ENCODE results near the gene RNF217. TPM values are rescaled to one million over a fixed set of nuclear protein-coding genes. Genes with fewer than 3 reads are reported as not detected.

Gene RNF217
- total RNA-seq, 2 experiments from 2014 or later: 0.52 to 1.1 TPM

DNA sequence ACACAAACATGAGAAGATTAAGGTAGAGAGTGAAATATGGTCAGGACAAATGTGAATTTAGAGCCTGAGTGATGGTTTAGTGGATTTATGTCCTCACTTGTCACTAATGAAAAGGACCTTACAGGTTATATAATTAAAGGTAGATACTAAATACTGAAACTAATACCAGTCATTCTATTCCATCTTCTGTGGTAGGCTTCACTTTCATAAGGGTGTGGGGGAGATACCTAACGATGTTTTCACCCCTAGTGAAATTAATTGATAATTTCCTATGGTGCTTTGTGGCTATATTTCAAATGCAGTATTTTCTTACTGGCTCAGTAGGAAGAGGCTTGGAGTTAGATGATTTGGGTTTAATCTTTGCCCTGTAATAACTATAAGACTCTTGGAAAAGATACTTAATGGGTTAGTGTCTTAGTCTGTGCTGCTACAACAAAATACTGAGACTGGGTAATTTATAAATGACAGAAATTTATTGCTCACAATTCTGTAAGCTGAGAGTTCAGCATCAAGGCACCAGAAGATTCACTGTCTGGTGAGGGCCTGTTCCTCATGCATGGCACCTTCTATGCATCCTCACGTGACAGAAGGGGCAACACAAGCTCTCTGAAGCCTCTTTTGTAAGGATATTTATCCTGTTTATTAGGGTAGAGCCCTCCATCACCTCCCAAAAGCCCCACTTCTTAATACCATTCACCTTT lies 21.3 kb downstream of the RNF217 start:
- Mint-ChIP-seq H3K27me3 (peaks cover 5% of the 10 kb centered on the region), H3K4me1 (ENCODE audit: low read depth) (peaks cover 5% of the 10 kb centered on the region), H3K9me3 (no peaks in the 10 kb centered on the region), H3K4me3 (no peak overlapping the region), H3K27ac (no peak overlapping the region), H3K36me3 (no peaks in the 10 kb centered on the region)
- POLR2A ChIA-PET: no interaction called here
- CTCF ChIA-PET: no interaction called here
- intact Hi-C loops (cut with micrococcal nuclease): no loop called here
- DNase-seq: no peak

DNA sequence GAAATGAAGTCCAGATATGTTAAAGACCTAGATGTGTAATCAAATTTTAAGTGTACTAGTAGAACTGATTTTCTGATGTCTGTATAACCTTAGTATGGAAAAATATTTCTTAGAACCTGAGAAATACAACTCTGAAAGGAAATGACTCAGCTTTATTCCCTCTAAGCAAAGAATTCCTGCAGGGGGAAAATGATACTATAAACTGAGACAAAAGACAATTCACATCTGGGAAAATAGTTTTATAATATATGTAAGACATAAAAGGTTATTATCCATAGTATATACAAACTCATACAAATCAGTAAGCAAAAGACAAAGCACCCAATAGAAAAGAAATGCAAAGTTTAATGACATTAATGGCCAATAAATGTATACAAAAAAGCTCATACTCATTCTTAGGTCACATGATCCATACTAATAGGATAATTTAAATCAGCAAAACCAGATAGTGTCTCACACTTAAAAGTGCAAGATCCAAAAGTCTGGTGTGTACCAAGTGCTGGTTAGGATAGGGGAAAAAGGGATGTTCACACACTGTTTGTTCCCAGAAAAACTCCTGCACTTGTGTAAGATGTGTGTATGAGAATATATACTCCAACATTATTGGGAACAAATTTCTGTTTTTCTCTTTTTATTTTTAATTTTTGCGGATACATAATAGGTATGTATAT lies 22.6 kb downstream of the RNF217 start:
- CTCF ChIA-PET: no interaction called here
- H3K27ac Mint-ChIP-seq: no peak overlapping the region
- no peaks in the 10 kb centered on the region for H3K36me3 Mint-ChIP-seq
- peaks cover 5% of the 10 kb centered on the region for H3K27me3 Mint-ChIP-seq
- intact Hi-C loops (cut with micrococcal nuclease): no loop called here
- peaks cover 5% of the 10 kb centered on the region for H3K4me1 Mint-ChIP-seq (ENCODE audit: low read depth)
- no peak overlapping the region for H3K4me3 Mint-ChIP-seq
- POLR2A ChIA-PET: no interaction called here
- H3K9me3 Mint-ChIP-seq: no peaks in the 10 kb centered on the region
- no peak for DNase-seq

DNA sequence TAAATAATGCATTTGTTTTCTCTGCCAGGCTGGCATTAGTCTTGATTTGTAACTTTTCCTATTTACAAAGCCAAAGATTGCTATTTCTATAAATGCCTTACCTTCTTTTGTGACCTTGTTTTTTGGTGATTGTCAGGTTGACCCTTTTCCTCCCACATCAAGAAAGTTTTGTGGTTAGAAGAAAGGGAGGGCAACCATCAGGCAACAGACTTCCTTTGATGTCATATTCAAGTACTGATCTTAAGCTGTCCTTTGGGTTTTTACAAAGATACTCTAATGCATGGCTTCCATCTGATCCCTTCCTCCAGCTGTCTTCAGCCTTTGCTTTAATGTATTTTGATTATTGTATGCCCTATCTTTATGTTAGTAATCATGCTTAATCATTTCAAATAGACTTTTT lies 23.9 kb downstream of the RNF217 start:
- Mint-ChIP-seq H3K27ac (no peak overlapping the region), H3K27me3 (peaks cover 1% of the 10 kb centered on the region), H3K36me3 (no peaks in the 10 kb centered on the region), H3K9me3 (no peaks in the 10 kb centered on the region), H3K4me1 (ENCODE audit: low read depth) (peaks cover 5% of the 10 kb centered on the region), H3K4me3 (no peak overlapping the region)
- DNase-seq: no peak
- POLR2A ChIA-PET: no interaction called here
- intact Hi-C loops (cut with micrococcal nuclease): no loop called here
- CTCF ChIA-PET: no interaction called here

DNA sequence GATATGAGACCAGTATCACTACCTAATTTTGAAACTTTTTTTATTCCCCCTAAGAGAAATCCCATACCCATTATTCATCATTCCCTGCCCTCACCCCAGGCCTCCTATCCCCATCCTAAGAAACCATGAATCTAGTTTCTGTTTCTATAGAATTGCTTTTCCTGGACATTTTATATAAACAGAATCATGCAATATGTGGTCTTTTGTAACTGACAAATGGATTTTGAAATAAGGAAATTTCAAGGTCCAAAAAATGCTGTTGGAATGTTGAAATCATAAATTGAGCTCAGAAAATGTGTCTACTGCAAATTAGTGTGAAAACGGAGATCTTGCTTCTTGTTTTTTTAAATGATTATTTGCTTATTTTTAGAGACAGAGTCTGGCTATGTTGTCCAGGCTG lies 25.1 kb downstream of the RNF217 start:
- Mint-ChIP-seq H3K27ac (no peak overlapping the region), H3K36me3 (no peaks in the 10 kb centered on the region), H3K4me1 (ENCODE audit: low read depth) (peaks cover 5% of the 10 kb centered on the region), H3K4me3 (no peak overlapping the region), H3K27me3 (no peaks in the 10 kb centered on the region), H3K9me3 (no peaks in the 10 kb centered on the region)
- intact Hi-C loops (cut with micrococcal nuclease): no loop called here
- POLR2A ChIA-PET: no interaction called here
- CTCF ChIA-PET: no interaction called here
- no peak for DNase-seq

DNA sequence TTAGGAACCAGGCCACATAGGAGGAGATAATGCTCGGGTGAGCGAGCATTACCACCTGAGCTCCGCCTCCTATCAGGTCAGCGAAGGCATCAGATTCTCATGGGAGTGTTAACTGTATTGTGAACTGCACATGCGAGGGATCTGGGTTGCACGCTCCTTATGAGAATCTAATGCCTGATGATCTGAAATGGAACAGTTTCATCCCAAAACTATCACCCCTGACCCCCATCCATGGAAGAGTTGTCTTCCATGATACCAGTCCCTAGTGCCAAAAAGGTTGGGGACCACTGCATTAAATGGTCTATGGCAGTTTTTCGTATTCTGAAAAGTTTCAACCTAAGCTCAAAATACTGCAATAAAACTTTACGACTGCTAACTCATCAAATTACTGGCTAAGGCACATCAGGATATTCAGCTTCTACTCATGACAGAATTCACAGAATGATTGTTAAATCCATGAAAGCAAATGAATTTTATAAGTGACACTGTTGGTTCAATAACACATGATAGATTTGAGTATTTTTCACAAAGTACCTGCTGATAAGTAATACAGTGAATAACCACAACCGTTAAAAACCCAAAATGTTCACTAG lies 25.9 kb downstream of the RNF217 start:
- DNase-seq: no peak
- peaks cover 5% of the 10 kb centered on the region for H3K4me1 Mint-ChIP-seq (ENCODE audit: low read depth)
- H3K27ac Mint-ChIP-seq: no peak overlapping the region
- no peaks in the 10 kb centered on the region for H3K27me3 Mint-ChIP-seq
- ChIA-PET CTCF (no interaction called here), POLR2A (no interaction called here)
- no peak overlapping the region for H3K4me3 Mint-ChIP-seq
- no peaks in the 10 kb centered on the region for H3K36me3 Mint-ChIP-seq
- no peaks in the 10 kb centered on the region for H3K9me3 Mint-ChIP-seq
- intact Hi-C loops (cut with micrococcal nuclease): no loop called here

DNA sequence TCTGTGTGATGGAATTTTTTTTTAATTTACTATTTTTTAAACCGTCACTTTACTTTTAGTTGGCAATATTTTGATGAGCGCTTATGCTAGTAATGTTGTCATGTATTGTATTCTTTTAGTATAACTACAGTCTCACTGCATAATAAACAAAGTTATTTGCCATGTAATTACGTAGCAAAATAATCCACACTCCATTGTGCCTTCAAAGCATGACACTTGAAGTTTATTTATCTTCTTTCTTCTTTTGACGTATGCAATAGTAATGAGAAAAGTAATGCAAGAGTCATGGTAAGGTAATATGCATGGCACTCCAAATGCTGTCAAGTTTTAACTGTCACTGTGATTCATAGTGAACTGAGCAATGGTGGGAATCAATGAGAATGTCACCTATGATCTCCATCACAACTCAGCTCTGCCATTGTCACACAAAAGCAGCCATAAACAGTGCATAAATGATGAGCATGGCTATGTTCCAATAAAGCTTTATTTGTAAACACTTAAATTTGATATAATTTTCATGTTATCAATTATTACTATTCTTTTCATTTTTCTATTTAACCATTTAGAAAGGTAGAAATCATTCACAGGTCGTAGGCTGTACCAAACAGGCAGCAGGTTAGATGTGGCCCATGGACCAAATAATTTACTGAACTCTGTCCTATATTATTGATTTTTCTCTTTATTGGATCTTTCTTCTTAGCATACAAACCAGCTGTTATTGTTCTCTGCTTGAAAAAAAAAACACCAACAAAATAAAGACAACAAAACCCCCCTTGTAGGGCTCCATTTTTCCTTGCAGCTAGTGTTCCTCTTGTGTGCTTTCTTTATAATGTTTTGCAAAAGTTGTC lies 27.1 kb downstream of the RNF217 start:
- peaks cover 5% of the 10 kb centered on the region for H3K4me1 Mint-ChIP-seq (ENCODE audit: low read depth)
- CTCF ChIA-PET: interaction anchor here (1.4 kb wide), 1 partner anchor 124 kb away, joined by 5 read pairs; no protein-coding TSS in a partner anchor
- intact Hi-C loops (cut with micrococcal nuclease): no loop called here

DNA sequence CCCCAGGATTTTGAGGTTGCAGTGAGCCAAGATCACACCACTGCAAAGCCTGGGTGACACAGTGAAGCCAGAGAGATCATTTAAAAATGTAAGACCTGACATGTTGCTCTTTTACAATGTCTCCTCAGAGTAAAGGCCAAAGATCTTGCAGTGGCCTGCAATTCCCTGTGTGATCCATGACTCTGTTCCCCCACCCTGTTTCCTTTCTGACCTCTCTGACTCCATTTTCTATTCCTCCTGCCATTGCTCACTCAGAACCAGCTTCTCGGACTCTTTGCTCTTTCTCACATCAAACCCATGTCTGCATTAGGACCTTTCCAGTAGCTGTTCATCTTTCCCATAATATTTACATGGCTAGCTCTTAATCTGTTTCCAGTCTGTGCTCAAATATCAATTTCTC lies 28.8 kb downstream of the RNF217 start:
- DNase-seq: no peak
- H3K4me3 Mint-ChIP-seq: no peak overlapping the region
- no peak overlapping the region for H3K27ac Mint-ChIP-seq
- no peaks in the 10 kb centered on the region for H3K36me3 Mint-ChIP-seq
- no peaks in the 10 kb centered on the region for H3K27me3 Mint-ChIP-seq
- no peaks in the 10 kb centered on the region for H3K9me3 Mint-ChIP-seq
- intact Hi-C loops (cut with micrococcal nuclease): no loop called here
- CTCF ChIA-PET: interaction anchor here (0.6 kb wide), 1 partner anchor 347 kb away, joined by 3 read pairs; no protein-coding TSS in a partner anchor
- H3K4me1 Mint-ChIP-seq (ENCODE audit: low read depth): peaks cover 4% of the 10 kb centered on the region
- POLR2A ChIA-PET: no interaction called here

More for the DNA sequence above, 27.1 kb downstream of the RNF217 start:
- Mint-ChIP-seq H3K27ac (no peak overlapping the region), H3K9me3 (no peaks in the 10 kb centered on the region), H3K4me3 (no peak overlapping the region), H3K27me3 (no peaks in the 10 kb centered on the region), H3K36me3 (no peaks in the 10 kb centered on the region)
- POLR2A ChIA-PET: no interaction called here
- DNase-seq: no peak

DNA sequence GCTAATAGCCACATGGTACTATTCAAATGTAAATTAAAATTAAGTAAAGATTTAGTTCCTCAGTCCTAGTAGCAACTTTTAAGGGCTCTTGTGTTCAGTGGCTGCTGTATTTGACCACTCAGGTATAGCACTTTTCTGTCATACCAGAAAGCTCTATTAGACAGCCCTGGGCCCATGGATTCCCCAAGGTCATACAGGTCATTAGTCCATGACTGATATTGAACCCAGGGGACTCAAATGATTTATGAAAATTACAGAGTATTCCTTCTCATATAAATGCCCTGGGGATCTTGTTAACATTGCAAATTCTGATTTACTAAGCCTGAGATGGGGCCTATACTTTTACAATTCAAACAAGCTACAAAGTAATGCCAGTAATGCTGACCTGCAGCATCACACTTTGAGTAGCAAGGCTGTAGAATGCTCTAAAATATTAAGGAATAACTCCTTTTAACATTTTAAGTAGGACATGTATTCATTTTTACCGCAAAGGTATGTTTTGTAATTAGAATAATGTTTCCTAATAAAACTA lies 29.6 kb downstream of the RNF217 start:
- intact Hi-C loops (cut with micrococcal nuclease): no loop called here
- no peak for DNase-seq
- Mint-ChIP-seq H3K36me3 (no peaks in the 10 kb centered on the region), H3K9me3 (no peaks in the 10 kb centered on the region), H3K27me3 (no peaks in the 10 kb centered on the region), H3K4me3 (no peak overlapping the region), H3K4me1 (ENCODE audit: low read depth) (no peaks in the 10 kb centered on the region), H3K27ac (no peak overlapping the region)
- ChIA-PET CTCF (interaction anchor here (0.6 kb wide), 1 partner anchor 346 kb away, joined by 3 read pairs; no protein-coding TSS in a partner anchor), POLR2A (no interaction called here)

DNA sequence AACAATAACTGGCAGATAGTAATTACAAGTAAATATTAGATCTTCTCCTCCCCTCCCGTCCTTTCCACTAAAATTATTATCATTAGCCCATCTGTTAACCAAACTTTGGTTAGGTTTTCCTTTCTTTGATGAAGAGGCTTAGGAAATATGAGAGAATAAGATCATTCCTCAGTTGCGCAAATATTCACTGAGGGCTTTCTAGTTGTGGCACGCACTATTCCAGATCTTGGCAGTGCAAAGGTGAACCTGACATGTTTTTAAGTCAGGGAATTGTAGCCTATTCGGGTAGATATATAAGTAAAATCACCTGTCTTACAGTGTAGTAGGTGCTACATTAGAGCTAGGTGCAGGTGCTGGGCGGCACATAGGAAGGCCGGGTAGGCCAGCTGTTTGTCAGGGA lies 31.1 kb downstream of the RNF217 start:
- Mint-ChIP-seq H3K27ac (no peak overlapping the region), H3K9me3 (no peaks in the 10 kb centered on the region), H3K36me3 (no peaks in the 10 kb centered on the region), H3K4me1 (ENCODE audit: low read depth) (no peaks in the 10 kb centered on the region), H3K4me3 (no peak overlapping the region), H3K27me3 (no peaks in the 10 kb centered on the region)
- DNase-seq: no peak
- CTCF ChIA-PET: no interaction called here
- POLR2A ChIA-PET: no interaction called here
- intact Hi-C loops (cut with micrococcal nuclease): no loop called here

DNA sequence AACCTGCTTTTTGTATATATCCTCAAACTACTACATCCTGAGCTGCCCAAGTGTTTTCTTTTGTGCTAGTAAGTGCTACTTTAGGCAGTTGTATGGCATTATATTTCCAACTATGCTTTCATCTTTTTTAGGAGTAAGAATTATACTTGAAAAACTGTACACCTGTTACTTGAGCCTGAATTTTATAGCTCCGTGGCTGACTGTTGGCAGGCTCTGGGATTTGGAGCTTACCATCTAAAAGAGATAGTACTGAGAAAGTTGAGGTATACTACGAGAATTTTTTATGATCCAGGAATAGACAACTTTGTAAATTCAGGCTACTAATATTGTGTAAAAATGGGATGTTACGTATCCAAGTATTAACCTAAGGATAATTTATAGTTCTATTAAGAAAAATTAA lies 32.4 kb downstream of the RNF217 start:
- no peaks in the 10 kb centered on the region for H3K27me3 Mint-ChIP-seq
- ChIA-PET POLR2A (no interaction called here), CTCF (no interaction called here)
- no peak for DNase-seq
- no peaks in the 10 kb centered on the region for H3K36me3 Mint-ChIP-seq
- intact Hi-C loops (cut with micrococcal nuclease): no loop called here
- H3K27ac Mint-ChIP-seq: no peak overlapping the region
- no peak overlapping the region for H3K4me3 Mint-ChIP-seq
- H3K4me1 Mint-ChIP-seq (ENCODE audit: low read depth): no peaks in the 10 kb centered on the region
- no peaks in the 10 kb centered on the region for H3K9me3 Mint-ChIP-seq

DNA sequence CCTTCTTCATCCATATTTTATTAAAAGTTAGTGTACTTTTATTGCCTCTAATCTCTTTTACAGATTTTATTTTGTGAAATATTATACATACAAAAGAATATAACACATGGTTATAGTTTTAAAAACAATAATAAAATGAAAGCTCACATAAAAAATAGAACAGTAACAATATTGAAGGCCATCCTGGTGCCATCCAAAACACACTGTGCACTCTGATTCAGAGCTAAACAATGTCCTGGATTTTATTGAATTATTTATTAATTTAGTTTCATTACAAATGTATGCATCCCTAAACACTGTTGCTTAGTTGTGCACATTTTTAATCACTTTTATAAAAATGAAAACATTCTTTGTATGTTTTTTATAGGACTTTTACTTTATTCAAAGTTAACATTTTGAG lies 32.9 kb downstream of the RNF217 start:
- Mint-ChIP-seq H3K4me3 (no peak overlapping the region), H3K36me3 (no peaks in the 10 kb centered on the region), H3K9me3 (no peaks in the 10 kb centered on the region), H3K27ac (no peak overlapping the region), H3K4me1 (ENCODE audit: low read depth) (no peaks in the 10 kb centered on the region), H3K27me3 (no peaks in the 10 kb centered on the region)
- CTCF ChIA-PET: no interaction called here
- POLR2A ChIA-PET: no interaction called here
- intact Hi-C loops (cut with micrococcal nuclease): no loop called here
- no peak for DNase-seq

DNA sequence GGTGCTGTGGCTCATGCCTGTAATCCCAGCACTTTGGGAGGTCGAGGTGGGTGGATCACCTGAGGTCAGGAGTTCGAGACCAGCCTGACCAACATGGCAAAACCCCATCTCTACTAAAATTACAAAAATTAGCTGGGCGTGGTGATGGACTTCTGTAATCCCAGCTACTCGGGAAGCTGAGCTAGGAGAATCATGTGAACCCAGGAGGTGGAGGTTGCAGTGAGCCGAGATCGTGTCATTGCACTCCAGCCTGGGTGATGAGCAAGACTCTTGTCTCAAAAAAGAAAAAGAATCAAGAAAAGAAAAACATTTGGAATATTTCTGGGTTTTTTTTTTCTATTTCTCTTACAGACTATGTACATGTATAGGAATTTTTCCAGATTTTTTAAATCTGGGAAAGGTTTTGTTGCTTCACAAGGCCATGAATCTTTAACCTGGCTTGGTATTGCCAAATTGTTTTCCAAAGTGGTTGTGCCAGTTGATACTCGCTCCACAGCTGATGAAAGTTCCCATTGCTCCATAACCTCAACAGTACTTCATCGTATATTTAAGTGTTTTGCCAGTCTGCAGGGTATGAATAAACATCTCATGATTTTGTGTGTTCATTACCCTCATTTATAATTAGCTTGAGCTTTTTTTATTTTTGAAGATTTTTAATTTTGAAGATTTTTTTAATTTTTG lies 33.5 kb downstream of the RNF217 start:
- Mint-ChIP-seq H3K27ac (no peak overlapping the region), H3K27me3 (no peaks in the 10 kb centered on the region), H3K36me3 (no peaks in the 10 kb centered on the region), H3K4me1 (ENCODE audit: low read depth) (no peaks in the 10 kb centered on the region), H3K4me3 (no peak overlapping the region), H3K9me3 (no peaks in the 10 kb centered on the region)
- intact Hi-C loops (cut with micrococcal nuclease): no loop called here
- POLR2A ChIA-PET: no interaction called here
- no peak for DNase-seq
- CTCF ChIA-PET: no interaction called here

All from activated CD4-positive, alpha-beta memory T cell treated with anti-CD3 and anti-CD28 coated beads for 36 hours (primary cell).